Activated CD4-positive, alpha-beta T cell treated with anti-CD3 and anti-CD28 coated beads, Interleukin-2, Interleukin-4, amounts not matched to agents 100 ng/mL and 50 ng/mL, durations not matched to agents 16 hours and 8 hours (primary cell): ENCODE measurements around the gene CUL2.
"Not testable (repeated sequence)": the region's sequence is repeated elsewhere in the genome, so short reads cannot be mapped to it uniquely, and the experiment has no call there.

Experiments used
- DNase-seq: peaks from one replicate; pipeline ENCODE4 v3.0.0-alpha.2; 2020; ENCODE audit warnings: low spot score

Gene CUL2

DNA sequence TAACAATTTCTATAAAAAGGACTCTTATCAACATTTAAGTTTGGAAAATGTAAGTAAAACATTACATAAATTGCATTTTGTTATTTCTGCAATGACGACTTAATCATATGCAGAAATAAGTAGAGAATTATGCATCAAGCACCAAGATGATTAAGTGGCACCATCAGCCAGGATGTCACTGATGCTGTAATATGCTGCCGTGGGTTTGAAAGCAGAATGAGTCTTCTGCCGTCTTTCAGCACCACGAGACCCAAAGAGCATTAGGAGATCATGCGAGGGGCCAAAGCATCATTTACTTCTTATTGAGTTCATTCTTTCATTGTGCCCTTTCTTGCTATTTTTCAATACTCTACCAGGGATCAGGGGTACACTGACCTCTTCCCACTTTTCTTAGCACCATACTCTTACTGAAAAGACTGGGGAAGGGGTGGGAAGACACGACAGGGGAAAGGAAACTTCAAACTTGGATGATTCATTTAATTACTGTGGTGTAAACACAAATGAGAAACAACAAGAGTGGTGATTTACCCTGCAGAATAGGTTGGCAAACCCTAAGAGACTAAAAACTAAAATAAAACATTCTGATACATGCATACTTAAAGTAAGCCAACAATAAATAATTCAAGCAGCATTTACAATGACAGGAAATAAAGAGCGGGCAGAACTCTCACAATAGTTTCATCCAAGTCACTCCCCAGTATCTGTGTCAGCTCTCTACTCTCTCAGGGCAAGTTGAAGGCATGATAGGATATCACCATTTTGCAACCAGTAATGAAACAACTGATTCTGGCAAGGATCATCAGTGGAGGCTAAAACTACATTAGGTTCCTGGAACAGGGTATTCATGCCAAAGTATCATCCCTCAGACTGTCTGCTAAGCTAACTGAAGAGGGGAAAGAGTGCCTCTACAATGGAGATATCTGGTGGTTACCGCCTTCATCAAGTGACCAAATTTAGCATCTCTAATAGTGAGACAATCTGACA is 70.8 kb downstream of the CUL2 start:
- peak; percentile 39 for DNase-seq

DNA sequence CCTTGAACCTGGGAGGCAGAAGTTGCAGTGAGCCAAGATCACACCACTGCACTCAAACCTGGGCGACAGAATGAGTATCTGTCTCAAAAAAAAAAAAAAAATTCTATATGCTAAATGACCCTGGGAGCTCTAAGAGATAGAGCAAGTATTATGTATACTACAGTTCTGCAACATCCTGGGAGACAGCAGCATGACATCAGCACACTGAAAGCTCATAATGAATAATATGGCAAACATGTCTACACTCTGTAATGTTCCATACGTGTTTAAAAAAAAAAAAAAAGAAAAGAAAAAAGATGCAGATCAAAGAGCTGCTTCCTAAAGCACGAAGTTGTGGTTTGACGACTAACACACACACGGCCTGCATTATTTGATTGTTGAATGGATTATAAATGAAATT is 72.5 kb downstream of the CUL2 start:
- peak; percentile 47 for DNase-seq

DNA sequence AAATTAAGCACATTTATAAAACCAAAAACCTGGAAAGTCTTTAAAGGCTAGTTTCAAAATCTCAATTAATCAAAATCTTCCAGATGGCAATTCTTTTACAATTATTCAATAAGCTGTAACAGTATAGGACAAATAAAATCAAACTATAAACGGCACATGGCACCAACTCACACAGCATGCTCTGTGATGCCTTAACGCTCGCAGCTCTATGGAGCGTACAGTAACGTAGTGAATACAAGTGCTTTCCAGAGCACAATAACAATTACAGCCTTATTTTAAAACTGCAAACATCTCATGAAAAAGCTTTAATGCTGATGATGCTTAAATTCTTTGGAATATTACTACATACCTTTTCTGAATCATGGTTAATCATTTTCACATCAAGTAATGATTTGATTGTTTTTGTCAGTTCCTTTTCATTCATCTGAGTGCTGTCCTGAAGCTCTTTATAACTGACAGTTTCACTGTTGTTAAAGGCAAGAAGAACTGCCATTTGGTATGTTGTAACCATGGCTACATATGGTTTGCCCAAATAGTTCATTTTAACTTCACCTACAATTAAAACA is 74.2 kb downstream of the CUL2 start:
- DNase-seq, result no peak

DNA sequence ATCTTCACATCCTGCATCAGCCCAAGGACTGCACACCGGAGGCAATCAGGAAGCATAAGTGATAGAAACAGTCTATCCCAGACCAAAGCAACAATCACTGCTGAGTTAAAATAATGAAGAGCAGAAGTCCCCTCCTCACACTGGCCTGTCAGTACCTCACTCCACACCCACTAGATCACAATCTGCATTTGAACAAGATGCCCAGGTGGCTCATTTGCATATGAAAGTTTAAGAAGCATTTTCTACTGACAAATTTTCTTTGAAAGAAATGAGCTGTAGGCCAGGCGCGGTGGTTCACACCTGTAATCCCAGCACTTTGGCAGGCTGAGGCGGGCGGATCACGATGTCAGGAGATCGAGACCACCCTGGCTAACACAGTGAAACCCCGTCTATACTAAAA is 77.4 kb downstream of the CUL2 start:
- no peak for DNase-seq

DNA sequence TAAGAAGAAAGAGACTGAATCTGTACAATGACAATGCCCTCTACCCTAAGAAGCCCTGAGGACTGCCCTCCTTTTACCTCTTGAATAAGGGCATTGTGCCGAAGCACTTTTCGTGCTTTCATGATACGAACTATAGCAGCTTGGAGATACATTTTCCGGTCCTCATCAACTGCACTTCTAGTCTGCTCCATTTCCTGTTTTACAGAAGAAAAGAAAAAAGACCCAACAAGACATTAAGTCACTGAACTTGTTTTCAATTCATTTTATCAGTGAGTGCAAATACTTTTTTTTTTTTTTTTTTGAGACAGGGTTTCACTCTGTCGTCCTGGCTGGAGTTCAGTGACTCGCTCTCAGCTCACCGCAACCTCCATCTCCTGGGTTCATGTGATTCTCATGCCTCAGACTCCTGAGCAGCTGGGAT is 78.4 kb downstream of the CUL2 start:
- no peak for DNase-seq

DNA sequence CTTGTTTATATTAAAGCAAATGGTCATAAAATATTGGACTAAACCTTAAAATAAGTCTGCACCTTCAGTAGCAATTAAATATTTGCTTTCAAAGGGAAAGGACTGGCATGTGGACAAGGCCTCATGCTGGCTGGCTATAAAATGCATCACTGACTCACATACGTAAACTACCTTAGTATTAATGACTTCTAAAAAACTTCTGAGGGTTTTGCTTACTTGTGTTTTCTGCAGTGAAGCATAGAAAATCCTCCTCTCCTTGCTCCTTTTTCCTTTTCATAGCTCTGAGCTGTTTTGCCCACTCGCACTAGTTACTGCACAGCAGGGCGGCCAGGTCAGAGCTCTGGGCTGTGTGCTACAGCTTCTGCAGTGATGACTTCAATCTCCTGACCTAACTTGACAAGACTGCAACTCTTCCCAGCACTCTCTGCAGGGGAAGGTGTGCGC is 82.3 kb downstream of the CUL2 start:
- DNase-seq, result no peak

DNA sequence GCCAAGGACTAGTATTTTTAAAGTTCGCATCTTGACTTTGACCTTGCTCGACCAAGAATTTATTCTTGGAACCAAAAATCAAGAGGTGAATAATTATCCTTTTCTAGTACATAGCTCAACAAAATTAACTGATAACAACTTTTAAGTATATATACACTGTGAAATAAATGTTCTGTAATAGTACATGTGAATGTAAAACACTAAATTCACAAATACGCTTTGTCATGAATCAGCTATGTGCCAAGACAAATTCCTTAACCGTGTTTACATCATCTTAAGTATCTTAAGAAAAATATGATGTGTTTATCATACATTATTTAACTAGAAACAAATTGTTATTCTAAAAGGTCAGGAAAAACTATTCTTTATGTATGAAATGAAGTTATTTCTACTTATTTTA is 83.3 kb downstream of the CUL2 start:
- no peak for DNase-seq

DNA sequence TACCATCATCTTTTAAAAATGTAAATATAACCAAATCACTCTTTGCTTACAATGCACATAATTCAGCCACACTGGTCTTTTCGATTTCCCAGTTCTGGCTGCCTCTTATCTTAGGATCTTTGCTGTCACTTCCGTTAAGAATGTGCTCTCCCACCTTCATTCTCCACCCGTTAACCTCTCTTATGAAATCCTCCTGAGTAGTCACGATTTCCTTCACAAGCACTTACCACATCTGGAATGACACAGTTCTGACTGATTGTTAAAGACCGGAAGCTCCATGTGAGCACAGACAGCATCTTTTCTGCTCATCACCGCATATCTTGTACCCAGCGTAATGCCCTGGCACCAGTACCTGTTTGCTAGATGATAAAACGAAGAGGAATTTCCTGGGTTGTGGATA is 84.3 kb downstream of the CUL2 start:
- no peak for DNase-seq

DNA sequence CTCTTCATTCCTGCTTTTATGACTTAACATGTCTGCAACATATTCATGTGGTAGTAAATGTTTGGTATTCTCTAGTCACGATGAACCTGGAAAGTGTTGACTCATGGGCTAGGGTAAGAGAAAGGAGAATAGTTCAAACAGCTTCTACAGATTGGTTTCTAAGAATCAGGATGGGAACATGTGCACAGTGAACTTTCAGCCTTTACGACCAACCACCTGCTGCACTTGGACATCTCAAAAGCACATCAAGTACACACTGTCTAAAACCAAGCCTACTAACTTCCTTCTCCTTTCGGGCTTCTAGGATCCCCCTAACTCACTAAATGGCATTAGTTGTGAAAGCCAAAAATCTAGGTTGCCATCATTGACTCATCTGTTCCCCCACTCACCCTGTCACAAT is 85.5 kb downstream of the CUL2 start:
- no peak for DNase-seq

DNA sequence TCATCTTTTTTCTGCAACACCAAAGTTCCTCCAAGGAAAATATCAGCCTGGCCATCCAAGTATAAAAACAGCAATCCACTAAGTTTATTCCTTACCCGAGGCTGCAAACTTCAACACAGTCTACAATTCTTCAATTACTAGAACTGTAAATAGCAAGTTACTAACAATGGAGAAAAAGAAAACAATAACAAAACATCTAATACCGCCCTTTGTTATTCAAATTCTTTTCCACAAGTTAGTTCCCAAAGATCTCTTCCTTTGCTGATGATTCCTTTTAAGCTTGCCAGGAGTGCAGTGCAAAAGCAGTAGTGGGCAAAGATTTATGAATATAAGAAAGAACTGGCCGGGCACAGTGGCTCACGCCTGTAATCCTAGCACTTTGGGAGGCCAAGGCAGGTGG is 86.2 kb downstream of the CUL2 start:
- DNase-seq, result no peak

DNA sequence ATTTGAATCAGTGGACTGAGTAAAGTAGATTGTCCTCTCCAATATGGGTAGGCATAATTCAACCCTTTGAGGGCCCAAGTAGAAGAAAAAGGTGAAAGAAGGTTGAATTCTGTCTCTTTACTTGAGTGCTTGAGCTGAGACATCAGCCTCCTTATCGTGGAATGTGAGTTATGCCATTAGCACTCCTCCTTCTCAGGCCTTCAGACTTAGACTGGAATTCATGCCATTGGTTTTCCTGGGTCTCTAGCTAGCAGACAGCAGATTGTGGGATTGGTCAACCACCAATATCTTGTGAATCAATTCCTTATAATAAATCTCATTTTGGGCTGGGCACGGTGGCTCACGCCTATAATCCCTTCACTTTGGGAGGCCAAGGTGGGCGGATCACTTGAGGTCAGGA is 89.2 kb downstream of the CUL2 start:
- DNase-seq, result no peak

DNA sequence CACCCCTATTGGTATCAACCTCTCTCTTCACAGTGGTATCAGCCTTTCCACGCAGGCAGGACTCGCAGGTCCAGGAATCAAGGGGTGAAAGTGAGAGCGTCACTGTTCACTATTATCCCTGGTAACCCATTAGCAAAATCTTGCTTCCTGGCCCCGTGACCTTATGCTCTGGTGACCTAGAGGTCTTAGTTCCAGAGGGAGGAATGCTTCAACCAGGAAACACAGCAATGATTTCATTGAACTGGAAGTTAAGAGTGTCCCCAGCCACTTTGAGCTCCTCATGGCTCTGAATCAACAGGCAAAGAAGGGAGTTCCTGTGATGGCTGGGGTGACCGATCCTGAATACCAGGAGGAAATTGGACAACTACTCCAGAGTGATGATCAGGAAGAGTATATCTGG is 90.6 kb downstream of the CUL2 start:
- no peak for DNase-seq

DNA sequence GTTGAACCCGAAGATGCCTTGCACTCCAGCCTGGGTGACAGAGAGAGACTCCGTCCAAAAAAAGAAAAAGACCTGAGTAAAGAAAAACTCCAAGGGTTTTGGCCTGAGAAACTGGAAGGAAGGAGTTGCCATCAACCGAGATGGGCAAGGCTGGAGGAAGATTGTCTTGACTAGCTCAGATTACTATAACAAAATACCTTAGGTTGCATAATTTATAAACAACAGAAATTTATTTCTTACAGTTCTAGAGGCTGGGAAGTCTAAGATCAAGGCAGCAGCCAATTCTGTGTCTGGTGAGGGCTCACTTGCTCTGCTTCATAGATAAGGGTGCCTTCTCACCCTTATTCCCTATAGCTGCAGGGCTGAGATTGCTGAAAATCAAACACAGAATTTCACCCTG is 91.2 kb downstream of the CUL2 start:
- DNase-seq, result no peak

DNA sequence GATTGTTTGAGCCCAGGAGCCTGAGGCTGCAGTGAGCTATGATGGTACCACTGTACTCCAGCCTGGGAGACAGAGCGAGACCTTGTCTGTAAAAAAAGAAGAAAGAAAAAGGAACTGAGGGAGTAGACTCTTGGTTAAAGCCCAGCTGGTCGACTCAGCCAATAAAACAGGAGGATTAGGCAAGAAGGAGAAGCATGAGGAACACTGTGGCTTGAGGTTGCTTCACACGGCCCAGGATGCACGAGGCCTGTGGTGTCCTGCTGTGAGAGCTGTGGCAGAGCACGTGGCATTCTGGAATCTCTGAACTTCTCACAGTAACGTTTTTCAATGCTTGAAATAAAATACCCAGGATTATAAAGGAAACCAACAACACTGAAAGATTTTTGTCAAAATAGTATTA is 93.3 kb downstream of the CUL2 start:
- no peak for DNase-seq

DNA sequence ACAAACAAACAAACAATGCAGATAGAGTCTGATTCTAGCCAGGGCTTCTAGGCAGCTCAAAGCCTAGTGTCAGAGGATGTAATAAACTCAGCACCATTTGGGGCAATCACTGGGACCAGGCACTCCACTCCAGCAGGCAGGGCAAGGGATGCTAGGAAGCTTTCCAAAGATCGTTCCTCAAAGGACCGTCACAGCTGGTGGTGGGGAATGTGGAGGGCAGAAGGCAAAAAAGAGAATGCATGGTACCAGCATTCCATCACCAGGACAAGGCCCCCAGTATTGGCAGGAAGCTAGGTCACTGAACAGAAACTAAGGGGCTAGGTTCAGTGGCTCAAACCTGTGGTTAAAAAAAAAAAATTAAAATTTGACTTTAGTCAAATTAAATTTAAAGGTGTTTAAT is 94.2 kb downstream of the CUL2 start:
- DNase-seq, result no peak

DNA sequence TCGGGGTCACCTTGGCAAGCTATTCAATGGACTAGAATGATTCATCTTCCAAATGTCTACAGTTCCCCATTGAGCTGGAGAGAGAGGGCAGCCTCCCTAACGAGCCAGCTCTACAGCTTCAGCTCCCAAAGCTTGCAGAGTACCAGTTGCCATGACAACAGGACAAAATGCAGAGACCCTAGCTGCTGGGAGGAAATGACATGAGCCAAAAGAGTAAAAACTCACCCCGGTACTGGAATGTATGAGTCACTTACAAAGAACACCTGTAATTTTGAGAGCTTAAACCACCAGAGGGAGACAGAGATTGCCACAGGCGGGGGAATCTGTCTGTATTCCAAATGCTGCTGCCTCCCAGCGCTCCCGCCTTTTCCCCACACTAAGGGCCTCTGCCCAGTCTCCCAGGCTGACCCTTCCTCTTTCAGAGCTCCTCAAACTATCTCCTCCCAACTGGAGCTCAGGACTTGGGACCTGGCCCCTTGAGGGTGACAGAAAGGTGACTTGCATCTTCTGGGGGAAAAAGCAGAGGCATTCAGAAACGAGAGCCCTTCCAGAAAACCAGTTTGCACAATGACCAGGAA is 95.5 kb downstream of the CUL2 start:
- DNase-seq, result peak; percentile 91

DNA sequence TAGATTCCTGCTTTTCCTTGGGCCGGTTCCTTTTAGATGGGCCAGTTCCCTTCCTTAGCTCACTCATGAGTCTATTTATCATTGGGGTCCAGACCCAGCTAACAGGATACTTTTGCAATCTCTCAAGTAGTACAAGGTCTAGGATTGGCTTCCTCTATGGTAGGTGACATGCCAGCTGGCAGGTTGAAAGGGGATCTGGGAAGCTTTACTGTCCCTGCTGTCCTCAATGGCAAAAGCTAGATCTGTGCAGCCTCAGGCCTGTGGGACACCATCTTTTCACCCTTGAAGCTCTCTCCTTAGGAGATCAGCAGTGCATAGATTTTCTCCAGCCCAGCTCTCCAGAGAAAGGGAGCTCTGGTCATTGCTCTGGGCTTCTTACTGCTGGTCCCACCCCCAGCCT is 96.4 kb downstream of the CUL2 start:
- no peak for DNase-seq

DNA sequence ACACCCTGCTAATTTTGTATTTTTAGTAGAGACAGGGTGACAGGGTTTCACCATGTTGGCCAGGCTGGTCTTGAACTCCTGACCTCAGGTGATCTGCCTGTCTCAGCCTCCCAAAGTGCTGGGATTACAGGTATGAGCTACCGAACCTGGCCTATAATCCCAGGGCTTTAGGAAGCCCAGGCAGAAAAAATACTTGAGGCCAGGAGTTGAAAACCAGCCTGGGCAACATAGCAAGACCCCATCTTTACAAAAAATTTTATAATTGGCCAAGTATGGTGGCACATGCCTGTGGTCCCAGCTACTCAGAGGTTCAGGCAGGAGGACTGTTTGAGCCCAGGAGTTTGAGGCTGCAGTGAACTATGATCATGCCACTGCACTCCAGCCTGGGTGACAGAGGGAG is 99.0 kb downstream of the CUL2 start:
- DNase-seq, result not testable (repeated sequence)

DNA sequence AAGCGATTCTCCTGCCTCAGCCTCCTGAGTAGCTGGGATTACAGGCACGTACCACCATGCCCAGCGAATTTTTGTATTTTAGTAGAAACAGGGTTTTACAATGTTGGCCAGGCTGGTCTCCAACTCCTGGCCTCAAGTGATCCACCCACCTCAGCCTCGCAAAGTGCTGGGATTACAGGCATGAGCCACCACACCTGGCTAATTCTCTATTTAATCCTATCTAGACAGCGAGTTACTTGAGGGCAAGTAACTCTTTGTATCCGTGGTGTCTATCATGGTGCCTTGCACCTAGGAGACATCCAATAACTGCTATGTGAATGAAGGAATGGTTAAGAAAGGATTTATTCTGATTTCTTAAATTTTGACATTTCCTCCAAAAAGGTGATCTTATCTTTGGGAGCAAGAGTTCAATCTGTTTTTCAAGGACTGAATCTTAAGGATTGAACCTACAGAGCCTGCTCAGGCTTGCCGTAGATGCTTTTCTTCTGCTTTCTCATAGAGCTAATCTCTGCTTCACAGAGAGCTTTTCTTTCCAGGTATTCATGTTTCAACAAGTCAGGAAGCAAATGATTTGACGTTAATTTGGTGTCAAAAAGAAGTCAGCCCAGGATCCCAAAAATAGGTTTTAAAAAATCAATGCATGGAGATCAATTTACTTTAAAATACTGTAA is 101.6 kb downstream of the CUL2 start:
- DNase-seq, result no peak

DNA sequence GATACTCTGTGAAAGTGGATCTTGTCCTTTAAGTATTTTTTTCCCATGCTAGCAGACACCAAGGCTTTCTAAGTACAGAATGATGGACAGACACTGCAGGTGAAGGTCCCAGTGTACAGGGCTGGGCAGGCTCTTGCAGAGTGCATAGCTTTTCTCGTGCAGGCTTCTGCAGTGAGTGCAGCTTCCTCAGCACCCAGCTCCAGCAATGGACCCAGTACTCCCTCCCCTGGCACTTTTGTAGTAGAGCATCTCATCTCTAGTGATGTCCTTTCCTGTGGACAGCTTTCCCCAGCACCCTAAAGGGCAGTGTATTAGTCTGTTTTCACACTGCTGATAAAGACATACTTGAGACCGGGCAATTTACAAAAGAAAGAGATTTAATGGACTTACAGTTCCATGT is 104.3 kb downstream of the CUL2 start:
- DNase-seq, result no peak

DNA sequence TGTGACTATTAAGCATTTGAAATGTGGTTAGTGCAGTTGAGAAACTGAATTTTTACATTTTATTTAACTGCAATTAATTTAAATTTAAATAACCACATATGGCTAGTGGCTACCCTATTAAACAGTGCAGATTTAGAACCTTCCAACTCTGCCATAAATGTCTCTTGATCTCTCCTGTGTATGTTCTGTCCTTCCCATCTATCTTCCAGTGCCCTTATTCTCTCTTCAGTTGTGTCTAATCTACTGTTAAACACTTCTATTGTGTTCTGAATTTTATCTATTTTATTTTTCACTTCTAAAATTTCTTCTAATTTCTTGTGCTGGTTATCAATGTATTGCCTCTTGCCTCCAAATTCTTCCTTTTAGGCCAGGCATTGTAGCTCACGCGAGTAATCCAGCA is 105.0 kb downstream of the CUL2 start:
- DNase-seq, result no peak

DNA sequence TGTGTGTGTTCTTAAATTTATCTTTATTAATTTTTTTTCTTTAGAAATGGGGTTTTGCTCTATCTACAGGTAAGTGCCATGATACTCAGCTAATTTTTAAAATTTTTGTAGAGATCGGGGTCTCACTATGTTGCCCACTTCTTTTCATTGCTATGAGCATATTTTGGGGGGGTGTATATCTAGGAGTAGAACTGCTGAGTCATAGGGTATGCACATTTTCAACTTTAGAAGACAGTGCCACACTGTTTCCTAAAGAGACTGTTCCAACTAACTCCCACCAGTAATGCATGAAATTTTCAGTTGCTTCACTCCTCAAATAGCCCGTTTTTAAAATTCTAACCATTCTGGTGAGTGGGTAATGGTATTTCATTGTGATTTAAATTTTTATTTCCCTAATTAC is 108.3 kb downstream of the CUL2 start:
- DNase-seq, result no peak

DNA sequence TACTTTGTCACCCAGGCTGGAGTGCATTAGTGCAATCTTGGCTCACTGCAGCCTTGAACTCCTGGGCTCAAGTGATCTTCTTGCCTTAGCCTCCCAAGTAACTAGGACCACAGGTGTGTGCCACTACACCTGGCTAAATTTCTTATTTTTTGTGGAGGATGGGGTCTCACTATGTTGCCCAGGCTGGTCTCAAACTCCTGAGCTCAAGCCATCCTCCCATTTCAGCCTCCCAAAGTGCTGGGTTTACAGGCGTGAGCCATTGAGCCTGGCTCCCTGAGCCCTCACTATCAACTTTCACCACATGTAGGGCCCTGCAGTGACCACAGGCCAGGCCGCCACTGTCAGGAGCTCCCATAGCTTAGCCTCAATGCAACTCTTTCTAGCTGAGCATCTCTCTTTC is 110.2 kb downstream of the CUL2 start:
- DNase-seq, result no peak
